HG03064 (cell line): ENCODE measurements around the gene ATXN7.

Source experiments
- ATAC-seq: cut with Tn5 transposase; IDR thresholded peaks from one replicate; pipeline ENCODE4 v1.9.1; 2021; ENCODE audit warnings: low read depth; ENCODE audit not compliant: unreplicated experiment

Gene ATXN7

DNA sequence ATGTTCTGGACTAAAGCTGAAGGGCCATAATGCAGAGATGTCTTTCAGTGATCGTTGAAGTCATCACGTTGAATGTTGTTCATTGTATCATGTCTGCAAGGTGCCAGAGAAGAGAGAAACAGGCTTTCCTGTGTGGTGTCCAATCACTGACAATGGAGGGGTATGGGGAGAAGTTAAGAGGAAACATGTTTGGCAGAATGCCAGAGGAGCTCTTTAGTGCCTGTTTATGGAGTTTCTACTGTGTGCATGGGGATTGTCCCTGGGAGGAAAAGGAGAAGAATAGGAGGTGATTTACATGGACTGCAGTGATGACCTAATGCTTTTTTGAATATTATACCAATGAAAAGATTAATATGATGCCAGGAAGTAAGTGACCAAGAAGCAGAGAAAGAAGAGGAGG is 36.8 kb downstream of the ATXN7 start:
- no peak for ATAC-seq

DNA sequence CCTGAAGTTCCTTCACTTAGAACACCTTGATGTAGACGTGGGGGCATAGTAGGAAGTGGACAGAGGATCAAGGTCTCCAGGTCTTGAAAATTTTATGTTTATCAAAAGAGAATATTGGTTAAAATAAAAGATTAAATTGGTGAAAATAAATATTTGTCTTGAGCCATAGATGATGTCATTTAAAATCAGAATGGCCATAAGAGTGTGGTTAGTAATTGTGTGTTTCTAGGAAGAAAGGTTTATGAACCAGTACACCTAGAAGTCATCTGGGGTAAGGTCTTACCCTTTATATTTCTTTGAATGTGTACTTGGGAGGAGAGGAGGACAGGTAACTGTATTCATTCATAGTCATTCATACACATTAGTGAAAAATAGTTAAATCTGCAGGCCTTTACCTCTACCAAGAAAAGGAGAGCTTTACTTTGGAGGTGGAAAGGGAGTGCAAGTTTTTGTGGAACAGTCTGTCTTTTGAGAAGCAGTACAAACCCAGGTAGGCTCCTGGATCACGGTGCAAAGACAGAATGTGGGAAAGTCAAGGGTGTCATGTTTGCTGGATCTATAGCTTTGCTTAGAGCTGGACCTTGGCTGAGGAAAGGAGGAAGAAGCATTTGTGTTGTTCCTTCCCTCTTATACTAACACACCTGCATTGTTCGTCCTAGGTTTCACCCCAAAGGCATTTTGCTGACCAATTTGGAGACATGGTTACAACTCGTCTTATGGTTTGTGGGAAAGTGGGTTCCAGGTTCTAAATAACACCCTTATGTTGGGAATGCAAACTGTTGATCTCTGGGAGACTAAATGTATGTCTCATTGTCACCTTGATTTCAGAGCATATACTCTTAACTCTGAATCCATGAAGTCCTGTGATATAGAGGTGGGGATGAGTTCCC is 42.3 kb downstream of the ATXN7 start:
- no peak for ATAC-seq

- no peak for ATAC-seq
Measured at GRCh38 chr3:63908081-63908736, 44.5 kb downstream of the ATXN7 start.

- no peak for ATAC-seq
Measured at GRCh38 chr3:63908776-63909175, 45.1 kb downstream of the ATXN7 start.

GRCh38 chr3:63909431-63909830 is 45.8 kb downstream of the ATXN7 start:
- no peak for ATAC-seq

- no peak for ATAC-seq
Measured at GRCh38 chr3:63910001-63910400, 46.3 kb downstream of the ATXN7 start.

DNA sequence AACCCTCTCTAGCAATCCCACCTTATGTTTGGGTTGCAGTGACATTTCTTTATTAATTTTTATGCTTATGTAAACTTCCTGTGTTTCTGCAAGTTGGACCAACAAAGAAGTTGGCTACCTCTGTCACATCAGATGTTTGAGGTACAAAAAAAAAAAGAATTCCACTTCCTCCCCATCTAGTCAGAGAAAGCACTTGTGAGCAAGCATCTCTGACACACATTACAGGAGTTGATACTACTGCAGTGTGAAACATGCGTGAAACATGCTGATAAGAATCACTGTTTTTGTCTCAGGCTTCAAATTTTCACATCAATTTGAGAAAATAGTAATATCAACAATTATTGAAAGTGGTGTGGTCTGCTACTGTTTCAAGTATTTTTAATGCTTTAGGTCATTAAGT is 47.2 kb downstream of the ATXN7 start:
- ATAC-seq = no peak

DNA sequence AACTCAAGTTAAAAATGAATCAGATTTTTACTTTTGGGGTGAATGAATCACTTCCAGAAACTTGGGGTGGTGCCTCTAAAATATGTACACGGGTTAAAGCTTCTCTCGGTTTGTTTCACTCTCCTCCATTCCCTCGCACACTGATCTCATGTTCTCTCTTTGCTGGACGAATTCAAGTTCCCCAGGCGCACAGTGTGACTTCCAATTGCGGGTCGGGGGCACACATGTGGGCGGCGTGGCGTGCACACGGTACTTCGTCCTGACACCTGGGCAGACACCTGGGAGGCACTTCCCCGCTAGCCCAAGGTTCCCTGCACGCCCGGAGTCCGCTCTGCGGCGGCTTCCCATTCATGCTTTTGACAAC is 47.8 kb downstream of the ATXN7 start:
- no peak for ATAC-seq

GRCh38 chr3:63911873-63912767 is 48.5 kb downstream of the ATXN7 start, which contains the start of gene SCAANT1:
TSS of gene SCAANT1 (minus strand) at chr3:63912383.
- ATAC-seq = peak; percentile 75

DNA sequence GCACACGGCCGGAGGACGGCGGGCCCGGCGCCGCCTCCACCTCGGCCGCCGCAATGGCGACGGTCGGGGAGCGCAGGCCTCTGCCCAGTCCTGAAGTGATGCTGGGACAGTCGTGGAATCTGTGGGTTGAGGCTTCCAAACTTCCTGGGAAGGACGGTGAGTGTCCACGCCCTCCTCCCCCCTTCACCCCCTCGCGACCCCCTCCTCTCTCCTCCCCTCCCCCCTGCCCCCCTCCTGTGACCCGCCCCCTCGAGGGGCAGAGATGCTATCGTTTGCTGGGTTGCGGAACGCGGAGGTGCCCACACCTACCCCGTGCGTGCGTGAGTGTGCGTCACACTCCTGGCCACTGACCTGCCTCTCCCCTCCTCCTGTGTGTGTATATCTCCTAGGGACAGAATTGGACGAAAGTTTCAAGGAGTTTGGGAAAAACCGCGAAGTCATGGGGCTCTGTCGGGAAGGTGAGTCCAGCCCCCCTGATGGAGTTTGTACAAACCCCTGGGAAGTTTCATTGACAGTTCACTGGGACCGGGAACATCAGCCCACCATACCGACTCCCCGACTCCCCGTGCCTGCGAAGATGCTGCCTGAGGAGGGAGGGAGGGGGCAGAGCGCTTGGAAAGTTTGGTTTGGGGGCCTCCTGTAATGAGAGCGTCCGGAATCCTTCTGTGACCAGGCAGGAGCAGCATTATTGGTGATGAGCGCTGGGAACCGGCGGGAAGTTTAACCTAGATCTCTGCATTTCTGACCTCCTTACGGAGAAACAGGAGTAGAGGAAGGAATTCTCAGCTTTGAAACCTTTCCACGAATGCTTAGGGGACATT is 49.3 kb downstream of the ATXN7 start:
- ATAC-seq = peak; percentile 12

- ATAC-seq = no peak
Measured at GRCh38 chr3:63914312-63914711, 50.6 kb downstream of the ATXN7 start.

DNA sequence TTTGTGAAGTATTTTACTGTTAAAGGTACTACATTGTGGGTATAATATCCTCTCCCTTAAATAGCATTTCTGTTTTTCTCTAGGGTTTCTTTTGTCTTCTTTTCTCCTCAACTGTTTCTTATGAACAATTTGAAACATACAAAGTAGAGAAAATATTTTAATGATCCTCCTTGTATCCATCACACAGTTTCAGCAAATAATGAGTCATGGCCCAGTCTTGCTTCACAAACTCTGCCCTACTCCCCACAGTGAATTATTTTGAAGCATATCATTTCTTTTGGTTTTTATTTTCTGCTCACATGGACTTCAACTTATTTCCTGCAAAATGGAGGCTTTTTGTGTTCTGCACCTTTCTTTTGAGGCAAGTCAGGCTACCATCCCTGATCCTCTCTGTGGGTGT is 54.7 kb downstream of the ATXN7 start:
- ATAC-seq = no peak

- no peak for ATAC-seq
Measured at GRCh38 chr3:63920001-63920400, 56.3 kb downstream of the ATXN7 start.

- ATAC-seq = peak; percentile 71
Measured at GRCh38 chr3:63921741-63922482, 58.2 kb downstream of the ATXN7 start.

DNA sequence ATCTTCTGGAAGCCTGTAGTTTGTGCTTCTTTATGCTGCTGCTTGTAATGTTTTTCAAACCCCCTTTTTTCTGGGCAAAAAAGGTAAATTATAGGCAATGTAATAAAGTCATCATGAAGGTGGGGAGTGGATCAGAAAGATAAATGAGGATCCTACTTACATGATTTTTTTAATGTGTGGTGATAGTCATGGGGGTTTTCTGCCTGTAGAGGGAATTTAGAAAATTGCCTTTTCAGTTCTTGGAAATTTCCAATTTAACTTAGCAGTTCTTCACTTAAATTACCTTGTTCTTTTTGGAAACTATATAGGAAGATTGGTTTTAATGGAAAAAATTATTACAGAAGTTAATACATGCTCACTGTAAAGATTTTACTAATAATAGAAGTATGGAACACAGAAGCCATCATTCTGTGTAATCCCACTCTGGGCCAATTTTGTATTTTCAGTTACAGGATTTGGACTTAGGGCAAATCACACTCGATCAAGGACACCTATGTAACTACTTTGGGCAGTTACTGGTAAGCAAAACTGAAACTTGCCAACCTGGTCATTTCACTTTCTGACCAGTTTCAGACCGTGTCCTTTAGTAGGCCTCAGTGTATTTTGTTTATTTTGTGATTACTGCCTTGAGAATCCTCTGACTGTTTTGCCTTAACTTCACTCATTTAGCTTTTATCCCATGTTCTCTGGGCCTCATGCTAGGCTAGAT is 59.0 kb downstream of the ATXN7 start:
- ATAC-seq = no peak

GRCh38 chr3:63926309-63926708 is 62.6 kb downstream of the ATXN7 start:
- no peak for ATAC-seq

GRCh38 chr3:63927422-63928280 is 64.0 kb downstream of the ATXN7 start:
- ATAC-seq = peak; percentile 77

- ATAC-seq = no peak
Measured at GRCh38 chr3:63931290-63931689, 67.6 kb downstream of the ATXN7 start.
